ENCODE measurements around the gene BHLHE40.

The BHLHE40 gene

GRCh38 chr3:4983739-4984510 is 4.7 kb downstream of the BHLHE40 start:
- FAIRE-seq (peak; percentile 58), DNase-seq (ENCODE audit: low spot score) (peak; percentile 96)

- FAIRE-seq (no peak), DNase-seq (ENCODE audit: low spot score) (no peak)
These were observed 5.3 kb downstream of the BHLHE40 start for GRCh38 chr3:4984511-4984864.

GRCh38 chr3:4985330-4986174 is 6.3 kb downstream of the BHLHE40 start:
- FAIRE-seq, result peak; percentile 69

DNA sequence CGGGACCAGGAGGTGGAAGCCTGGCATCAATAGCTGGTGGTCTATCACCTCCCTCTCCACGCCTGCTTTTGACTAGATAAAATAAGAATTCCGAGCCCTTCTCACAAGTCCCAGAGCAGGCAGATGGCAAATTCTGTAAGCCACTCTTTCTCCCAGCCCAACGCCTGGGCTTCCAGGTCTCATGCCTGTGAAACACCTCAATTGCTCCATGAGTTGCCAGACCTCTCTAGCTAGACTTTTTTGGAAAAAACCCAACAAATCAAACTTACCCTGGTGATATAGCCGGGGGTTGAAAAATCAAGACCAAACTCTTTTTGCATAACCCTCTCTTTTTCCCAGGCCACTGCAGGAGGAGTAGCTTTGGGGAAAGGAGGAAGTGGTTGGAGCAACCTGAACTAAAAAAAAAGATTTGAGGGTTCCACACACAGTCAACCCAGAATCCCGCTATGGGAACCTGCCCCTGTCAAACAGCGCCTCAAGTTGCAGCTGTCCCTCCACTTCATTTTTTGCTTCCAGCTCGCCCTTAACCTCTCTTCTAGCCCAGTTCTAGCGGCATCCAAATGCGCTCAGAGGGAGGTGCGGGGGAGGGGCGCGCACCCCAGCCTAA is 7.0 kb downstream of the BHLHE40 start:
- DNase-seq (ENCODE audit: low spot score), result no peak
- no peak for FAIRE-seq

More at GRCh38 chr3:4985330-4986174, 6.3 kb downstream of the BHLHE40 start:
- DNase-seq (ENCODE audit: low spot score), result peak; percentile 92

- peak; percentile 97 for DNase-seq (ENCODE audit: low spot score)
- FAIRE-seq, result peak; percentile 73
These were observed 7.7 kb downstream of the BHLHE40 start for GRCh38 chr3:4986782-4987537.

DNA sequence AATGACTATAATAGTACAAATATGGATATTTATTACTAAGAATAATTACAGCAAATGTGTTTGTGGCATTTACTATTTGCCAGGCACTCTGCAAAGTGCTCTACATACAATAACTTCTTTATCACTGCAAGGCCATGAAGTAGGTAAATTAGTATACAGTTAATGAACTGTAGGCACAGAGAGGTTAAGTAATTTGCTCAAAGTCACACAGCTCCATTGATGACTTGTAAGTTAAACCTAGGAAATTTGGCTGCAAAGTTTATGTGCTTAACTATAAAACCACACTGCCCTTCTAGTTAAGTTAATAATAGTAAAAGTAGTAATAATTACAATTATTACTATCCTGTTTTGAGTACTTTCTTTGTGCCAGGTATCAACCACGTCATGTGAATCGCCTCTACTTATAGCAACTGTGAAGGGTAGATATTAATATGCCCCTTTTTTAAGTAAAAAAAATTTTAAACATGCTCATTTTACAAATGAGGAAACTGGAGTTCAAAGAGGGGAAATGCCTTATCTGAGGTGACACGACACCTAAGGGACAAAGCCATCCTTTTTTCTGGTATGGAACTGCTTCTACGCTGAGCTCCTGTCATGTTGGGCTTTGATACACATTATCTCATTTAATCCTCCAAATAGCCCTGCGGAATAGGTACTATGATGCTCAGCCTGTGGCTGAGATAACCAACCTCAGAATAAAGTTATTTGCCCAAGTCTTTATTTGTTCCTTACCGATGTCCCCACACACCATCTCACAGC is 8.5 kb downstream of the BHLHE40 start:
- DNase-seq (ENCODE audit: low spot score) (no peak), FAIRE-seq (no peak)

DNA sequence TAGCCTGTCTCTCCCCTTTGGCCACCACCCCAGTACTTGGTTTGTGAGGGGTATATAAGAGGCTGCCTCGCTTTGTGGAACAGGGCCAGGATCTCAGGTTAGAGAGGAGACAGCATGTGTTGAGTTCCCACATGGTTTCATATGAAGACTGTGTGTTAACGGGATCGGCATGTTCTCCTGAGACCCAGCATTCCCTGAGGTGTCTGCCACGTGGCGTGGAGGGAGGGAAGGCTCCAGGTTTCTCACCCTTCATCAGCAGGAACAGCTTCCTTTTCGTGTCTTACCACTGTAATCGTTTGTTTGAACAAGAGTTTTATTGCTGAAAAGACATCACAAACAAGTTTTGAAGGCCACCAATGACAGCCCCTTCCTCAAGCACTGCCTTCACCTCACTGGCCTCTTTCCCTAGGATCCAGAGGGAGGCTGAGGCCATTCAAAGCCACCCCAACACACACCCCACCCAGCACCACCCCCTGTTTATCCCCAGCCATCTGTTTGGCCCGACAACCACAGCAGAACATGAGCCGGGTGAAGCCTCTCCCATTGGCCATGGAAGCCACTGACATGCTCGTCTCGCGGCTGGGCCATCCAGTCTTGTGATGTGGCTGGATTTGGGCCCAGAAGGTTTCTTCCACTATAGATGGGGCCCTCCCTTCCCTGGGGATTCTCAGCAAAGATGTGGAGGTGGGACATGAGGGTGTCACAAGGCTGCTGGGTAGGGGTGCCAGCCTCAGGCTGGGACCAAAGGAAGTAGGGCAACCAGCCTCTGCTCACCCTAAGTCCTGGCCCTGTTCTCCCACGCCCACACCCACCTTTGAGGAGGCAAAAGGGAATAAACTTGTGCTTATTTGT is 10.0 kb downstream of the BHLHE40 start:
- DNase-seq (ENCODE audit: low spot score), result no peak
- no peak for FAIRE-seq

GRCh38 chr3:4990069-4990468 is 10.8 kb downstream of the BHLHE40 start:
- DNase-seq (ENCODE audit: low spot score), result no peak
- no peak for FAIRE-seq

DNA sequence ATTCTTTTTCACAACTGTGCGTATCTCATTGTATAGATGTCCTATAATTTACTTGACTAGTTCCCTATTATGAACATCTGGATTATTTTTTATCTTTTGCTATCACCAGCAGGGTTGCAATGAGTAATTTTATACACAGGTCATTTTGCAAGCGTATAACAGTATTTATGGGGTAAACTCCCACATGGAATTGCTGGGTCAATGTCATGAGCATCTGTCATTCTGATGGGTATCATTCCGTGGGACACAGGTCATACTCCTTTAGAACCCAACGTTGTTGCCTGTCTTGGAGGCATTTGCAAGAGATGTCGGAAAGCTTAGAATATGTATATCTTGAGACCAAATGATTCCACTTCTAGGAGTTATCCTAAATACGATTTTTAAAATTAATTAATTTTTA is 12.9 kb downstream of the BHLHE40 start:
- FAIRE-seq (no peak), DNase-seq (ENCODE audit: low spot score) (no peak)

GRCh38 chr3:4993276-4994143 is 14.3 kb downstream of the BHLHE40 start:
- FAIRE-seq (peak; percentile 69), DNase-seq (ENCODE audit: low spot score) (peak; percentile 65)

DNA sequence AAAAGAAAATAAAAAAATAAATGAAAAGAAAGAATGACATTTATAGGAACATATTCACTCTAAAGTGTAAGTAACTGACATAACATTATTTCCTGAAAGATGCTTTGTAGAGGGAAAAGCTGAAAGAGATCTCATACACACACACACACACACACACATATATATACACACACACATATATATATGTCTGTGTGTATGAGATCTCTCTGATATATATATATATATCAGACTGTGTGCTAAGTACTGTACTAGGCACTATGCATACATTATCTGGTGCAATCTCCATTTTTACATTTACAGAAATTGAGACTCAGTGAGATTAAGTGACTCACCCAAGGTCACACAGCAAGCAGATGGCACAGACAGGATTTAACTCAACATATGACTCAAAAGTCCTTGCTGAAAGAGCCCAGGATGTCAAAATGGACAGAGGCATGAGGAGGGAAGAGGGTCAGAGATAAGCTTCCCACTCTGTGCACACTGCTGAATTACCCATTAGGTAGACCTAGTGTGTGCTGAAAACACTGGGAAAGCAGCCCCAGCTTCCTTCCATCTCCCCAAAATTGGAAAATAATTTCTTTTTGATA is 15.0 kb downstream of the BHLHE40 start:
- peak; percentile 80 for DNase-seq (ENCODE audit: low spot score)
- FAIRE-seq, result peak; percentile 75

DNA sequence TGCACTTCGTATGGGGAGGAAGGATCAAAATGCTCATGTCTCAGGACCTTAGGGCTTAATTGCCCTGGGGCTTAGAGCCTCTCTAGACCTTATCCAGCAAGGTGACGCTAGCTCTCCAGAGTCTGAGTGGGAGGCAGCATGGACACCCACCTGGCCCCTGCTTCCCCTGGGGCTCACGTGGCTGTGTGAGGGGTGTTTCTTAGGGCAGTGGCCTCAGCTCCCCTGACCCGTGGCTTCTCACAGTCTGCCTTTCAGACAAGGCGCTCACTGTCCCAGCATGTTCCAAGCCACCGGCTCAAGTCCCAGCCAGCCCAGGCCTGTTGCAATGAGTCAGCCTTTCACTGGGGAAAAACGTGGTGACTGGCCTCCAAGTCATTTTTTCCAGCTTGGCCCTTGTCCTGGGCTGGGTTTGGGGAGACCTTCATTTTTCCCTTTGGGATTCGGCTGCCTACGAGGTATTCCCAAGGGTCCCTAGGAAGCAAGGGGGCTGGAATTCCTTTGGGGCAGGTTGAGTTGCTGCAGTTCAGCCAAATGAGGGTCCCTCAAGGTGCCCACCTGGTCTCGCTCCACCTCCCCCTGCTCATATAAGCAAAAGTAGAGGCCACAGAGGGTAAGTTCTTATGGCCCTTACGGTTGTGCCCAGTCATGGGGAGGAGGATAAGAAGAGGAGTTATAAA is 15.7 kb downstream of the BHLHE40 start:
- peak; percentile 88 for FAIRE-seq
- peak; percentile 98 for DNase-seq (ENCODE audit: low spot score)

DNA sequence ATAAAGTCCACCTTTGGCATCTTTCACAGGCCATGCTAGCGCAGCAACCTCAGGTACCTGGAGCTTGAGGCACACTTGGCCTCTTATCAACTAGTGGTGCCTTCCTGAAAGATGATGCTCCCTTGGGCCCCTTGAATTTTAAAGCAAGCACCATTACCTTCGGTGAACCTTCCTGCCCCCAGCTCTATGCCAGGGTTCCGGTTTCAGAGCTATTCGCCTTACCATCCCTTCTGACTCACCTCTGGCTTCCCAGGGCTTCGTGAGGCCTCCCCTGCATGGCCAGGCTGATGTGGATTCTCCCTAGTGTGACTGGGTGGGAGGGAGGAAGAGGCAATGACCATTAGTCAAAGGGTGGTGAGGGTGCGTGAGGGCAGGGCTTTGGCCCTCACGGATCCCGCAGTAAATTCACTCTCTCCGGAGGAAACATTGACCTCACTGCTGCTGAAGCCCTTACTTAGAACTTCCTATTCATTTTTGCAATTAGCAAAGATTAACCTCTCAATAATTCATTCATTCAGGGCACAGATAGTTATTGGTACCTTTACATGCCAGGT is 16.3 kb downstream of the BHLHE40 start:
- peak; percentile 95 for DNase-seq (ENCODE audit: low spot score)
- peak; percentile 89 for FAIRE-seq

GRCh38 chr3:4996223-4996765 is 17.1 kb downstream of the BHLHE40 start:
- DNase-seq (ENCODE audit: low spot score), result no peak
- no peak for FAIRE-seq

- no peak for DNase-seq (ENCODE audit: low spot score)
- FAIRE-seq, result no peak
These were observed 17.6 kb downstream of the BHLHE40 start for GRCh38 chr3:4996771-4997291.

DNA sequence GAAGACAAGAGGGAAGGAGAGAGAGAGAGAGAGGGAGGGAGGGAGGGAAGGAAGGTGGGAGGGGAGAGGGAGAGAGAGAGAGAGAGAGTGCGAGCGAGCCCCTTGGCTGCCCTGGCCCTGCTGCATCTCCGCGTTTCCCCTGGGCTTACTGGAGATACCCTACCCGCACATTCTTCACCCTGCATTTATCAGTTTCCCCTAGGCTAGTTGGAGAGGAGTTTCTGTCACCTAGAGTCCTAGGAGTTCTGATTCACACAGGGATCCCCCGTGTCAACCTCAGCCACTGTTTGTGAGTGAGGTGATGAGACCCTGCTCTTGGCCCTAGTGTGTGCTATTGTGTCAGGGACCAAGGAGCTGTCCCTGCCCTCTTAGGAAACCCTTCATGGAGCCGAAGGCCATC is 18.7 kb downstream of the BHLHE40 start:
- FAIRE-seq (no peak), DNase-seq (ENCODE audit: low spot score) (no peak)

Data from RCC 7860 (cell line).